NCI-H526 (cell line): ENCODE data around the gene IFT43.

ENCODE experiments used
- DNase-seq, 2 experiments: peaks; one replicate each; lab custom pipeline; 2025; lab: John Stamatoyannopoulos, UW

Gene IFT43

GRCh38 chr14:76015191-76015590 lies 29.6 kb downstream of the IFT43 start:
- DNase-seq: peak; percentile 60 to 62

- peak; percentile 78 to 88 for DNase-seq
Observed at GRCh38 chr14:76015668-76016067, 30.1 kb downstream of the IFT43 start.

- DNase-seq: no peak
Observed at GRCh38 chr14:76019676-76020075, 34.1 kb downstream of the IFT43 start.

- peak; percentile 81 to 83 for DNase-seq
Observed at GRCh38 chr14:76022991-76023390, 37.4 kb downstream of the IFT43 start.

- no peak for DNase-seq
Observed at GRCh38 chr14:76023757-76024156, 38.2 kb downstream of the IFT43 start.

- no peak for DNase-seq
Observed at GRCh38 chr14:76024211-76024907, 38.8 kb downstream of the IFT43 start.

- DNase-seq: no peak
Observed at GRCh38 chr14:76034566-76034965, 49.0 kb downstream of the IFT43 start.

- no peak for DNase-seq
Observed at GRCh38 chr14:76040704-76041103, 55.1 kb downstream of the IFT43 start.

- DNase-seq: no peak
Observed at GRCh38 chr14:76045773-76046172, 60.2 kb downstream of the IFT43 start.

GRCh38 chr14:76050250-76050649 lies 64.7 kb downstream of the IFT43 start:
- no peak for DNase-seq

GRCh38 chr14:76050797-76051392 lies 65.3 kb downstream of the IFT43 start:
- DNase-seq: peak; percentile 30 to 71

- DNase-seq: no peak
Observed at GRCh38 chr14:76051717-76052465, 66.3 kb downstream of the IFT43 start.

GRCh38 chr14:76053572-76054355 lies 68.2 kb downstream of the IFT43 start:
- no peak for DNase-seq

- DNase-seq: no peak
Observed at GRCh38 chr14:76055330-76055729, 69.8 kb downstream of the IFT43 start.

GRCh38 chr14:76056128-76056527 lies 70.6 kb downstream of the IFT43 start:
- peak in 1 of 2 experiments; percentile 34 for DNase-seq

GRCh38 chr14:76057914-76058313 lies 72.4 kb downstream of the IFT43 start:
- DNase-seq: no peak

- no peak for DNase-seq
Observed at GRCh38 chr14:76063327-76063726, 77.8 kb downstream of the IFT43 start.

- no peak for DNase-seq
Observed at GRCh38 chr14:76065519-76065918, 80.0 kb downstream of the IFT43 start.

- DNase-seq: no peak
Observed at GRCh38 chr14:76067536-76067935, 82.0 kb downstream of the IFT43 start.

- no peak for DNase-seq
Observed at GRCh38 chr14:76073717-76074116, 88.2 kb downstream of the IFT43 start.

GRCh38 chr14:76077340-76077739 lies 91.8 kb downstream of the IFT43 start:
- DNase-seq: no peak

- no peak for DNase-seq
Observed at GRCh38 chr14:76078501-76078900, 92.9 kb downstream of the IFT43 start.
